GM23338 (cell line): ENCODE results near the gene TRPM3. TPM values are rescaled to one million over a fixed set of nuclear protein-coding genes. Genes with fewer than 3 reads are reported as not detected.

Source experiments
- ATAC-seq: fragments of 200-7000 bp; cut with Tn5 transposase; 3 replicates; pipeline ENCODE4 v1.9.1; 2020
- DNase-seq: peaks from one replicate; pipeline ENCODE4 v3.0.0-alpha.2; 2015; ENCODE audit warnings: low spot score
- H2AFZ ChIP-seq: fragments of 200-600 bp; sonication (generic); 2 replicates; pipeline ENCODE4 v1.8.0; 2016; ENCODE audit warnings: antibody characterized with exemption, mild to moderate bottlenecking, moderate library complexity
- H3F3A ChIP-seq: fragments of 200-600 bp; sonication (generic); replicated peaks from 2 replicates; pipeline ENCODE4 v1.8.0; 2017; ENCODE audit warnings: antibody characterized with exemption, mixed run types, low read depth
- H3K27ac ChIP-seq: fragments of 200-600 bp; sonication (generic); 2 replicates; pipeline ENCODE4 v1.6.1; 2016; ENCODE audit warnings: low read depth
- H3K27me3 ChIP-seq: fragments of 200-600 bp; sonication (generic); 2 replicates; pipeline ENCODE4 v1.8.0; 2016; ENCODE audit warnings: mild to moderate bottlenecking, mixed run types, moderate library complexity; ENCODE audit not compliant: insufficient read depth
- H3K36me3 ChIP-seq: fragments of 200-600 bp; sonication (generic); 2 replicates; pipeline ENCODE4 v1.8.0; 2016; ENCODE audit warnings: mild to moderate bottlenecking; ENCODE audit not compliant: insufficient read depth
- H3K4me1 ChIP-seq: fragments of 200-600 bp; sonication (generic); 2 replicates; pipeline ENCODE4 v1.8.0; 2016; ENCODE audit warnings: mild to moderate bottlenecking, moderate library complexity; ENCODE audit not compliant: insufficient read depth
- H3K4me2 ChIP-seq: fragments of 200-600 bp; sonication (generic); 2 replicates; pipeline ENCODE4 v1.7.1; 2017; ENCODE audit warnings: mixed run types
- H3K4me3 ChIP-seq: fragments of 200-600 bp; sonication (generic); 2 replicates; pipeline ENCODE4 v1.6.1; 2016; ENCODE audit warnings: mixed run types
- H3K79me2 ChIP-seq: fragments of 200-600 bp; sonication (generic); replicated peaks from 2 replicates; pipeline ENCODE4 v1.8.0; 2017; ENCODE audit warnings: mild to moderate bottlenecking; ENCODE audit not compliant: insufficient read depth
- H3K9me2 ChIP-seq: fragments of 200-600 bp; sonication (generic); 2 replicates; pipeline ENCODE4 v1.8.0; 2017; ENCODE audit not compliant: insufficient read depth
- H4K20me1 ChIP-seq: fragments of 200-600 bp; sonication (generic); replicated peaks from 2 replicates; pipeline ENCODE4 v1.8.0; 2017; ENCODE audit warnings: mild to moderate bottlenecking; ENCODE audit not compliant: insufficient read depth
- H3K27ac Mint-ChIP-seq: 2 replicates; pipeline ENCODE4 v1.8.0; 2020; ENCODE audit warnings: inconsistent platforms, mild to moderate bottlenecking, moderate library complexity, mixed read lengths
- H3K27me3 Mint-ChIP-seq: 3 replicates; pipeline ENCODE4 v1.8.0; 2022; ENCODE audit warnings: low read depth, mild to moderate bottlenecking, moderate library complexity, mixed read lengths, inconsistent platforms; ENCODE audit not compliant: insufficient read depth, poor library complexity
- H3K36me3 Mint-ChIP-seq: 3 replicates; pipeline ENCODE4 v1.8.0; 2021; ENCODE audit warnings: low read depth, mild to moderate bottlenecking, inconsistent platforms, moderate library complexity, mixed read lengths
- H3K4me1 Mint-ChIP-seq: 3 replicates; pipeline ENCODE4 v1.8.0; 2020; ENCODE audit warnings: mild to moderate bottlenecking, inconsistent platforms, mixed read lengths
- H3K4me3 Mint-ChIP-seq: 3 replicates; pipeline ENCODE4 v1.8.0; 2021; ENCODE audit warnings: moderate library complexity, mild to moderate bottlenecking, inconsistent platforms, mixed read lengths
- H3K9me3 Mint-ChIP-seq: 3 replicates; pipeline ENCODE4 v1.8.0; 2020; ENCODE audit warnings: moderate library complexity, mild to moderate bottlenecking, inconsistent platforms, mixed read lengths
- CREB1 ChIP-seq: fragments of 250-450 bp; sonication (Bioruptor Pico); IDR thresholded peaks from 2 replicates; pipeline ENCODE4 v1.5.0; 2020; ENCODE audit warnings: low read depth, mild to moderate bottlenecking, moderate library complexity
- JUNB ChIP-seq: IDR thresholded peaks from one replicate; pipeline ENCODE4 v1.6.1; 2016; ENCODE audit warnings: antibody characterized with exemption; ENCODE audit not compliant: unreplicated experiment
- NANOG ChIP-seq: IDR thresholded peaks from 2 replicates; pipeline ENCODE4 v1.6.1; 2016; ENCODE audit warnings: antibody characterized with exemption, borderline replicate concordance
- REST ChIP-seq: IDR thresholded peaks from one replicate; pipeline ENCODE4 v1.6.1; 2018; ENCODE audit warnings: antibody characterized with exemption; ENCODE audit not compliant: unreplicated experiment
- STAT1 ChIP-seq: IDR thresholded peaks from one replicate; pipeline ENCODE4 v1.6.1; 2016; ENCODE audit warnings: antibody characterized with exemption; ENCODE audit not compliant: unreplicated experiment
- ZNF114 ChIP-seq: fragments of 250-450 bp; sonication (Bioruptor Pico); IDR thresholded peaks from 2 replicates; pipeline ENCODE4 v1.5.0; 2020; ENCODE audit warnings: mild to moderate bottlenecking, moderate library complexity
- ZNF331 ChIP-seq: fragments of 250-450 bp; sonication (Bioruptor Pico); IDR thresholded peaks from 2 replicates; pipeline ENCODE4 v1.5.0; 2020; ENCODE audit warnings: low read depth, mild to moderate bottlenecking, moderate library complexity
- ZNF462 ChIP-seq: fragments of 250-450 bp; sonication (Bioruptor Pico); IDR thresholded peaks from 2 replicates; pipeline ENCODE4 v1.5.0; 2020; ENCODE audit warnings: mild to moderate bottlenecking, moderate library complexity
- polyA plus RNA-seq: library from polyadenylated mRNA; unstranded; fragments of >200 nt; fragmentation: Nextera tagmentation; extraction: Ambion mirVana; gene quantifications from 2 replicates; pipeline ENCODE4 v1.2.1, GENCODE V29; 2016
- total RNA-seq: library from RNA; depleted of rRNA; stranded (reverse); fragments of >200 nt; shearing (Covaris generic); gene quantifications from 2 replicates; pipeline ENCODE4 v1.2.3, GENCODE V29; 2014
- TF ChIP-seq, protein P1 (sequence below), 2 experiments: fragments of 200-600 bp in 1 of 2; sonication (generic) in 1 of 2; conservative IDR thresholded peaks; 2 replicates each; pipeline versions ENCODE4 v1.5.1 to v1.6.1; 2016 to 2017; ENCODE audit warnings: antibody characterized with exemption in 2 of 2, low read depth in 2 of 2, mild to moderate bottlenecking in 2 of 2, moderate library complexity in 1 of 2
- TF ChIP-seq, protein P2 (sequence below): IDR thresholded peaks from 2 replicates; pipeline ENCODE4 v1.6.1; 2016; ENCODE audit warnings: antibody characterized with exemption

TRPM3 gene
- total and polyA plus RNA-seq, 2 experiments from 2014 or later, result 2.8 to 8.2 TPM

GRCh38 chr9:70576116-70576515, 545.3 kb downstream of the TRPM3 start:
- Histone ChIP-seq H3K4me2 (no peak overlapping the region), H3K4me1 (0 out of 2 replicates have a peak, but pooled peaks cover 4% of the 10 kb centered on the region), H3K79me2 (no peaks in the 10 kb centered on the region), H3K27me3 (no peaks in the 10 kb centered on the region), H3K27ac (no peak overlapping the region), H2AFZ (no peak overlapping the region), H3K9me2 (0 out of 2 replicates have a peak, but pooled peaks cover 3% of the 10 kb centered on the region), H4K20me1 (no peaks in the 10 kb centered on the region), H3K36me3 (no peaks in the 10 kb centered on the region), H3K4me3 (no peak overlapping the region), H3F3A (no peaks in the 10 kb centered on the region)
- H3K9me3 Mint-ChIP-seq, result no peaks in the 10 kb centered on the region
- no peak overlapping the region for H3K4me3 Mint-ChIP-seq
- DNase-seq (no peak), ATAC-seq (no peak)
- H3K4me1 Mint-ChIP-seq, result peaks cover 13% of the 10 kb centered on the region
- no peaks in the 10 kb centered on the region for H3K36me3 Mint-ChIP-seq
- no peak overlapping the region for H3K27ac Mint-ChIP-seq
- TF ChIP-seq STAT1, result no peak
- no peak for TF ChIP-seq REST
- TF ChIP-seq NANOG, result no peak
- TF ChIP-seq, protein P1, sequence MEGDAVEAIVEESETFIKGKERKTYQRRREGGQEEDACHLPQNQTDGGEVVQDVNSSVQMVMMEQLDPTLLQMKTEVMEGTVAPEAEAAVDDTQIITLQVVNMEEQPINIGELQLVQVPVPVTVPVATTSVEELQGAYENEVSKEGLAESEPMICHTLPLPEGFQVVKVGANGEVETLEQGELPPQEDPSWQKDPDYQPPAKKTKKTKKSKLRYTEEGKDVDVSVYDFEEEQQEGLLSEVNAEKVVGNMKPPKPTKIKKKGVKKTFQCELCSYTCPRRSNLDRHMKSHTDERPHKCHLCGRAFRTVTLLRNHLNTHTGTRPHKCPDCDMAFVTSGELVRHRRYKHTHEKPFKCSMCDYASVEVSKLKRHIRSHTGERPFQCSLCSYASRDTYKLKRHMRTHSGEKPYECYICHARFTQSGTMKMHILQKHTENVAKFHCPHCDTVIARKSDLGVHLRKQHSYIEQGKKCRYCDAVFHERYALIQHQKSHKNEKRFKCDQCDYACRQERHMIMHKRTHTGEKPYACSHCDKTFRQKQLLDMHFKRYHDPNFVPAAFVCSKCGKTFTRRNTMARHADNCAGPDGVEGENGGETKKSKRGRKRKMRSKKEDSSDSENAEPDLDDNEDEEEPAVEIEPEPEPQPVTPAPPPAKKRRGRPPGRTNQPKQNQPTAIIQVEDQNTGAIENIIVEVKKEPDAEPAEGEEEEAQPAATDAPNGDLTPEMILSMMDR (conservative IDR thresholded peaks at IDR 0.05; ENCODE audit: low read depth in 2 of 2), result no peak
- TF ChIP-seq, protein P2, sequence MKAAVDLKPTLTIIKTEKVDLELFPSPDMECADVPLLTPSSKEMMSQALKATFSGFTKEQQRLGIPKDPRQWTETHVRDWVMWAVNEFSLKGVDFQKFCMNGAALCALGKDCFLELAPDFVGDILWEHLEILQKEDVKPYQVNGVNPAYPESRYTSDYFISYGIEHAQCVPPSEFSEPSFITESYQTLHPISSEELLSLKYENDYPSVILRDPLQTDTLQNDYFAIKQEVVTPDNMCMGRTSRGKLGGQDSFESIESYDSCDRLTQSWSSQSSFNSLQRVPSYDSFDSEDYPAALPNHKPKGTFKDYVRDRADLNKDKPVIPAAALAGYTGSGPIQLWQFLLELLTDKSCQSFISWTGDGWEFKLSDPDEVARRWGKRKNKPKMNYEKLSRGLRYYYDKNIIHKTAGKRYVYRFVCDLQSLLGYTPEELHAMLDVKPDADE, result no peak
- no peak for TF ChIP-seq ZNF331 (CRISPR knock-in tag)
- no peak for TF ChIP-seq ZNF462
- no peak for TF ChIP-seq ZNF114 (CRISPR knock-in tag)
- TF ChIP-seq JUNB, result no peak
- TF ChIP-seq CREB1 (CRISPR knock-in tag), result no peak
- H3K27me3 Mint-ChIP-seq, result peaks cover 8% of the 10 kb centered on the region
